Hepatocyte (in vitro differentiated cells): ENCODE results near the gene NPIPB2. TPM values are rescaled to one million over a fixed set of nuclear protein-coding genes. Genes with fewer than 3 reads are reported as not detected.

ENCODE experiments used
- DNase-seq: peaks from one replicate; pipeline ENCODE4 v3.0.0-alpha.2; 2016; ENCODE audit warnings: low spot score
- H2AFZ ChIP-seq: fragments of 200-600 bp; sonication (generic); 2 replicates; pipeline ENCODE4 v1.6.0; 2016; ENCODE audit warnings: antibody characterized with exemption, mild to moderate bottlenecking
- H3K27ac ChIP-seq: fragments of 200-600 bp; sonication (generic); 2 replicates; pipeline ENCODE4 v1.5.1; 2016; ENCODE audit warnings: mild to moderate bottlenecking
- H3K27me3 ChIP-seq: fragments of 200-600 bp; sonication (generic); 2 replicates; pipeline ENCODE4 v1.6.1; 2016
- H3K36me3 ChIP-seq: fragments of 200-600 bp; sonication (generic); replicated peaks from 2 replicates; pipeline ENCODE4 v1.5.1; 2016; ENCODE audit warnings: low read depth; ENCODE audit not compliant: insufficient read depth
- H3K4me1 ChIP-seq: fragments of 200-600 bp; sonication (generic); 2 replicates; pipeline ENCODE4 v1.5.1; 2016; ENCODE audit warnings: mild to moderate bottlenecking, moderate library complexity; ENCODE audit not compliant: insufficient read depth
- H3K4me2 ChIP-seq: fragments of 200-600 bp; sonication (generic); 2 replicates; pipeline ENCODE4 v1.6.0; 2016
- H3K4me3 ChIP-seq: fragments of 200-600 bp; sonication (generic); 2 replicates; pipeline ENCODE4 v1.5.1; 2016; ENCODE audit warnings: mild to moderate bottlenecking
- H3K79me2 ChIP-seq: fragments of 200-600 bp; sonication (generic); 2 replicates; pipeline ENCODE4 v1.6.0; 2017; ENCODE audit warnings: mild to moderate bottlenecking
- H3K9me2 ChIP-seq: fragments of 200-600 bp; sonication (generic); replicated peaks from 2 replicates; pipeline ENCODE4 v1.6.0; 2017; ENCODE audit warnings: mild to moderate bottlenecking; ENCODE audit not compliant: insufficient read depth
- H3K9me3 ChIP-seq: fragments of 200-600 bp; sonication (generic); 2 replicates; pipeline ENCODE4 v1.5.1; 2016; ENCODE audit warnings: low read depth, mild to moderate bottlenecking
- H4K20me1 ChIP-seq: fragments of 200-600 bp; sonication (generic); 2 replicates; pipeline ENCODE4 v1.6.0; 2016; ENCODE audit warnings: mild to moderate bottlenecking; ENCODE audit not compliant: insufficient read depth, poor library complexity, severe bottlenecking
- CTCF ChIP-seq: fragments of 200-600 bp; sonication (generic); IDR thresholded peaks from 2 replicates; pipeline ENCODE4 v1.5.1; 2016; ENCODE audit warnings: antibody characterized with exemption, mild to moderate bottlenecking; ENCODE audit not compliant: poor library complexity
- EZH2 ChIP-seq: fragments of 200-600 bp; sonication (generic); IDR thresholded peaks from 2 replicates; pipeline ENCODE4 v1.6.1; 2016; ENCODE audit warnings: antibody characterized with exemption, mild to moderate bottlenecking, borderline replicate concordance
- EZH2phosphoT487 ChIP-seq: fragments of 200-600 bp; sonication (generic); IDR thresholded peaks from one replicate; pipeline ENCODE4 v1.6.1; 2018; ENCODE audit warnings: antibody characterized with exemption, mild to moderate bottlenecking, low read depth, moderate library complexity; ENCODE audit not compliant: unreplicated experiment, severe bottlenecking
- WGBS: methylation state at CpG from one replicate; pipeline ENCODE4 v1.1.6; 2016; ENCODE audit warnings: low lambda C conversion rate; ENCODE audit errors: missing lambda C conversion rate; 5-methylcytosine and 5-hydroxymethylcytosine counted together
- polyA plus RNA-seq: library from polyadenylated mRNA; unstranded; fragments of >200 nt; fragmentation: Nextera tagmentation; extraction: Ambion mirVana; gene quantifications from 2 replicates; pipeline ENCODE4 v1.2.1, GENCODE V29; 2016
- total RNA-seq: library from RNA; depleted of rRNA; stranded (reverse); fragments of >200 nt; gene quantifications from 2 replicates; pipeline ENCODE4 v1.2.3, GENCODE V29; 2014

Gene NPIPB2
- total and polyA plus RNA-seq, 2 experiments from 2014 or later = 5.8 to 12.2 TPM

GRCh38 chr16:11893571-11893970, 48.3 kb downstream of the NPIPB2 start:
- Histone ChIP-seq H3K4me2 (no peak overlapping the region), H3K9me3 (no peaks in the 10 kb centered on the region), H4K20me1 (peaks cover 19% of the 10 kb centered on the region), H3K36me3 (no peaks in the 10 kb centered on the region), H3K4me1 (no peaks in the 10 kb centered on the region), H3K9me2 (no peaks in the 10 kb centered on the region), H3K27ac (no peak overlapping the region), H3K79me2 (peaks cover 64% of the 10 kb centered on the region), H3K4me3 (no peak overlapping the region), H3K27me3 (no peaks in the 10 kb centered on the region), H2AFZ (no peak overlapping the region)
- no peak for TF ChIP-seq EZH2phosphoT487
- no peak for TF ChIP-seq EZH2
- no peak for TF ChIP-seq CTCF
- DNase-seq = no peak
- 100% methylated on average over 2 of the region's 2 CpGs for WGBS

GRCh38 chr16:11892761-11893160, 49.1 kb downstream of the NPIPB2 start:
- Histone ChIP-seq H4K20me1 (peaks cover 11% of the 10 kb centered on the region), H3K9me2 (no peaks in the 10 kb centered on the region), H3K27me3 (no peaks in the 10 kb centered on the region), H3K79me2 (peaks cover 56% of the 10 kb centered on the region), H3K4me3 (no peak overlapping the region), H3K27ac (no peak overlapping the region), H3K36me3 (no peaks in the 10 kb centered on the region), H3K9me3 (no peaks in the 10 kb centered on the region), H3K4me2 (no peak overlapping the region), H3K4me1 (no peaks in the 10 kb centered on the region), H2AFZ (no peak overlapping the region)
- DNase-seq = no peak
- WGBS = 85% methylated on average over 4 of the region's 4 CpGs
- no peak for TF ChIP-seq CTCF
- no peak for TF ChIP-seq EZH2
- TF ChIP-seq EZH2phosphoT487 = no peak

GRCh38 chr16:11890231-11890965, 51.4 kb downstream of the NPIPB2 start:
- 94% methylated on average over 5 of the region's 5 CpGs for WGBS

More at GRCh38 chr16:11890231-11890965, 51.4 kb downstream of the NPIPB2 start:
- no peak overlapping the region for H3K4me3 ChIP-seq
- no peaks in the 10 kb centered on the region for H3K9me3 ChIP-seq
- H3K79me2 ChIP-seq = peaks cover 36% of the 10 kb centered on the region
- H3K4me2 ChIP-seq = no peak overlapping the region
- no peak for DNase-seq
- H3K4me1 ChIP-seq = no peaks in the 10 kb centered on the region
- TF ChIP-seq CTCF = no peak
- no peak for TF ChIP-seq EZH2phosphoT487
- TF ChIP-seq EZH2 = no peak
- H3K27ac ChIP-seq = no peak overlapping the region
- no peak overlapping the region for H2AFZ ChIP-seq
- no peaks in the 10 kb centered on the region for H4K20me1 ChIP-seq
- no peaks in the 10 kb centered on the region for H3K9me2 ChIP-seq
- peaks cover 3% of the 10 kb centered on the region for H3K36me3 ChIP-seq
- H3K27me3 ChIP-seq = no peaks in the 10 kb centered on the region
